Fibroblast of pulmonary artery (primary cell): ENCODE data around the gene DST.

Source experiments
- DNase-seq: peaks from one replicate; pipeline ENCODE4 v3.0.0-alpha.2; 2010; ENCODE audit warnings: low read depth
- H3K4me3 ChIP-seq: replicated peaks from 2 replicates; pipeline ENCODE4 v1.5.1; 2011; ENCODE audit warnings: low read depth, mild to moderate bottlenecking, control low read depth, low read length, moderate library complexity
- CTCF ChIP-seq: IDR thresholded peaks from 2 replicates; pipeline ENCODE4 v1.5.1; 2011; ENCODE audit warnings: mild to moderate bottlenecking, control low read depth, low read length, inconsistent platforms; ENCODE audit errors: missing control alignments

Gene DST

GRCh38 chr6:56579155-56579851, 63.4 kb downstream of the DST start:
- no peak for DNase-seq
- no peak for TF ChIP-seq CTCF
- H3K4me3 ChIP-seq: no peak overlapping the region

GRCh38 chr6:56575736-56576135, 67.0 kb downstream of the DST start:
- DNase-seq: no peak
- no peak for TF ChIP-seq CTCF
- no peak overlapping the region for H3K4me3 ChIP-seq

- no peak for TF ChIP-seq CTCF
These were observed 68.4 kb downstream of the DST start for GRCh38 chr6:56574292-56574691.

GRCh38 chr6:56573624-56574023, 69.1 kb downstream of the DST start:
- H3K4me3 ChIP-seq: no peak overlapping the region
- TF ChIP-seq CTCF: no peak
- no peak for DNase-seq

More at GRCh38 chr6:56574292-56574691, 68.4 kb downstream of the DST start:
- DNase-seq: no peak
- H3K4me3 ChIP-seq: no peak overlapping the region

GRCh38 chr6:56572788-56573471, 69.8 kb downstream of the DST start:
- TF ChIP-seq CTCF: no peak
- H3K4me3 ChIP-seq: no peak overlapping the region
- DNase-seq: no peak

GRCh38 chr6:56571605-56572004, 71.1 kb downstream of the DST start:
- H3K4me3 ChIP-seq: no peak overlapping the region
- no peak for DNase-seq
- TF ChIP-seq CTCF: no peak
